ENCODE results near the gene OTOR. TPM values are rescaled to one million over a fixed set of nuclear protein-coding genes. Genes with fewer than 3 reads are reported as not detected.

OTOR gene
- not detected for total RNA-seq
- long read RNA-seq, result 0 reads

- no peak for ATAC-seq
- intact Hi-C loops (cut with DNase I, micrococcal nuclease), result no loop called here
These were observed at the start of gene OTOR for GRCh38 chr20:16748308-16748900. Gene OTOR (plus strand): TSS chr20:16748358. CDS start chr20:16748402, 44 bp downstream.

GRCh38 chr20:16699293-16699692 is 48.9 kb upstream of the OTOR start:
- ATAC-seq (no peak), DNase-seq (no peak)
- intact Hi-C loops (cut with DNase I, micrococcal nuclease), result no loop called here

More at GRCh38 chr20:16748308-16748900, at the start of gene OTOR:
- no peak for DNase-seq

DNA sequence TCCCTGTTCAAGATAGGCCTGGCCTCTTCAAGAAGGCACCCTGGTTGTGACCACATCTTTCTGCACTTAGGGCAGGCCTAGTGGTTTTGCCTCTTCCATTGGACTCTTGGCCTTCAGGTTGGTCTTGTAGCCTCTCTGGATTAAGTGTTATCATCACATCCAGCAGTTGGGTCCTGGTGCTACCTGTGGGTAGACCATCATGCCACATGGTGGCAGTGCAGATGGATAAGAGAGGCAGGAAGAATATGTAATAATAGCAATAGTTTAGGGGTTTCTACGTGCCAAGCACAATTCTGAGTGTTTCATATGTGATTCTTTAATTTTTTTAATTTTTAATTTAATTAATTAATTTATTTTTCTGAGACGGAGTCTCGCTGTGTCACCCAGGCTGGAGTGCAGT is 46.9 kb upstream of the OTOR start:
- ATAC-seq (peak; percentile 50), DNase-seq (peak in 1 of 2 donors; percentile 22)
- intact Hi-C loops (cut with DNase I, micrococcal nuclease), result no loop called here

- intact Hi-C loops (cut with DNase I, micrococcal nuclease), result no loop called here
- no peak for DNase-seq
- no peak for ATAC-seq
These were observed 44.6 kb upstream of the OTOR start for GRCh38 chr20:16703570-16703969.

DNA sequence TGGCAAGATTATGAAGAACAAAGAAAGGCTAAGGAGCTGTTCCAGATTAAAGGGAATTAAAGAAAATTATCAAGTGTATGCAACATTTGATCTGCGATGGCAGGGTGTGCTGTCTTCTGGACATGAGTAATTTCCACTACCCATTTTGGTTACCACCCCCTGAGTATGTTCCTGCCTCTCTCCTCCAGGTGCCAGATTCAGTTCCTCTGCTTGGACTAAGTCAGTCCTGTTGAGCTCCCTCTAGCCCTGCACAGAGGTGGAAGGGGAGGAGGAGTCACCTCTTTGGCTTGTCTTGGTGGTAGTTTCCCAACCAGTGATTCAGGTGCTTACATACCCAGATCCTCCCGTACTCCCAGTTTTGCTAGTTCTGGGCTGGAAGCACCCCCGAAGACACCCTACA is 40.5 kb upstream of the OTOR start:
- intact Hi-C loops (cut with DNase I, micrococcal nuclease), result no loop called here
- DNase-seq (no peak), ATAC-seq (no peak)

DNA sequence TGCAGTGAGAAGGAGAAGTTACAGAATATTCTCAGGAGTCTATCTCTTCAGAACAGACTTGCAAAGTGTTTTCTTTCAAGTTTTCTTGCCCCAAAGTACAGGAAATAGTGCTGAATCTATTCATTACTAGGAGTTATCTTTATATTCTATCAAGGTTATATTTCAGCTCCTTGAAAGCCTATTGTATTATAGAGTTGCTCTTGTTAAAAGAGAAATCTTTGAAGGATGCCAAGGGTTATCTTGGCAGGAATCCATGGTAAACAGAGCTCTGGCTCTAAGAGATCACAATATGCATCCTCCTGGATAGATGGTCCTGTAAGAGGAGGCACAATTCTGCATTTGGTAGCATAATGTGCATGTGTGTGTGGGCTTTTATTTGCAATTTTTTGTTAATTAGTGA is 39.6 kb upstream of the OTOR start:
- intact Hi-C loops (cut with DNase I, micrococcal nuclease), result no loop called here
- DNase-seq, result no peak
- ATAC-seq, result no peak

GRCh38 chr20:16709017-16709416 is 39.1 kb upstream of the OTOR start:
- ATAC-seq, result no peak
- intact Hi-C loops (cut with DNase I, micrococcal nuclease), result no loop called here
- DNase-seq, result no peak

DNA sequence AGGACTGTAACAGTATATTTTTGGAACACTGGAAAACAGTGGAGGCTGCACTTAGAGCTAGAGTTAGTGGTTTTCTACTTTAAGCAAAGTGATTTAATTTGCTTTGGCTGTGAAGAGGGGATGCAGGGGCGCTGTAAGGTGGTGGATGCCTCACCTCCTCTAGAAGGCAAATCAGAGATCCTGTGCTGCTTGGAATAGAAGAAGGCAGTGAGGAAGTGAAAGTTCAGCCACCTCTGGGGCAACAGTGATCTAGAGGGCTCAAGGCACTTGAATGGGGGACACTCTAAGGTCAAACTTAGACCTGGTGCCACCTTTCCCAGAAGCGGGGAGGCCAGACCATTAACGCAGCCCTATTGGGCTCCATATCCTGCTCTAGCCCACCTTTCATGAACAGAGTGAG is 37.4 kb upstream of the OTOR start:
- DNase-seq (no peak), ATAC-seq (no peak)
- intact Hi-C loops (cut with DNase I, micrococcal nuclease), result no loop called here

DNA sequence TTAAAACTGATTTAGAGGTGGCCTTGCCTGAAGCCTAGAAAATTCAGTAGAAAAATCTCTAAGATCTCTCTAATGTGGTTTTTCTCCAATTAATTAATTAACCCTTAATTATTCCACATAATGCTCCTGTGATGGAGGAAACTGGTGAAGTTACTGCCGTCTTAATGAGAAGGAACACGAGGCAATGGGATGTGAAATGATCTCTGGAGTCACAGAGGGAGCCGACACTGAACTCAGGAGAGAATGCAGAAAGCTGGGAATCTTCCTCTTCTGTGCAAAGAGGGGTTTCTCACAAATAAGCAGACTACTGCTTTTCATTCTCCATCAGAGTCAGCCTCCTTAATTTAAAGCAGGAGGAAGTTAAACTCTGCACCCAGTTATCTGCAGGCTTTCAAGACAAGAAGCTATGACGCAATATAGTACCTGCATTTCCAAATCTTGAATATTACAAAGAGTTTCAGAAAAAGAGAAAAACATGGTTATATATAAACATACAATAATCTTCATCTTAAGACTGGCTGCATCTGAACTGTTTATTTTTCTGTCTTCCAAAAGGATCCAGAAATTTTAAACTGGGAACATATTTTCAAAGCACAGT is 36.4 kb upstream of the OTOR start:
- intact Hi-C loops (cut with DNase I, micrococcal nuclease), result no loop called here
- no peak for DNase-seq
- no peak for ATAC-seq

DNA sequence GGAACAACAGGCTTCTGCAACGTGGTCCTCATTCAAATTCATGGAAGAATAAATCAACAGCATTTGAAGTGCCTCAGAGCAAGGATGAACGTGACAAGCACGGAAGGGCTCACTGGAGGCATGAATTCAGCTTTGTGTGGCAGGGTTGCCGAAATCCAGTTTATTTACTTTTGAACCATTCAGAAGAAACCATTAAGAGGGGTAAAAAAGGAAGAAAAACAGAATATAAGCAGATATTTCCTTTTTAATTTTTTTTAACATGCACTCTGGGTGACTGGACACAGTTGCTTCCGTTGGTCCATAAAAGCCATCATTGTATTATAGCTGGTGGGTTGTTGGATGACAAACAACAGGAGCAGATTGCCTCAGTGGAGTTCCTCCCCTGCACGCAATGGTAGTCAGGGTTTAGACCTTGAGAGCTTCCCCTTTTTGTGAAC is 35.6 kb upstream of the OTOR start:
- ATAC-seq (no peak), DNase-seq (no peak)
- intact Hi-C loops (cut with DNase I, micrococcal nuclease), result no loop called here

GRCh38 chr20:16713066-16713465 is 35.1 kb upstream of the OTOR start:
- intact Hi-C loops (cut with DNase I, micrococcal nuclease), result no loop called here
- DNase-seq (no peak), ATAC-seq (no peak)

- no peak for DNase-seq
- ATAC-seq, result no peak
- intact Hi-C loops (cut with DNase I, micrococcal nuclease), result no loop called here
These were observed 33.9 kb upstream of the OTOR start for GRCh38 chr20:16714242-16714641.

DNA sequence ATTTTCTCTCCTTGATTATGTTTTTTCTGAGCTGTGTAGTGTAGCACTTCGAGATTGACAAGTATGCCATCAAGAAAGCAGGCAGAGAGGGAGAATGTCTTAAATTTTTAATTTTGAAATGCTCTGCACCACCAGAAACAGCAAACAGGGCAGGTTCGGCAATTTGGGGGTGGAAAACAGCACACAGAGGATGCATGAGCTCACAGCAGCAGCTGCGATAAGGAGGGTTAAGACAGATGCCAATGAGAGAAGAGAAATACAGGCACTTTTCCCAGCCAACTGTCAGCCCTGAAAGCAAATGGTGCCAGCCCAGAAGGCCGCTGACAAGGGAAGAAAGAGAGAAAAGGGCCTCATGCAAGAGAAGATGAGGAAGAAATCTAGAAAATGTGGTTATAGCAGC is 33.4 kb upstream of the OTOR start:
- DNase-seq (no peak), ATAC-seq (no peak)
- intact Hi-C loops (cut with DNase I, micrococcal nuclease), result no loop called here

DNA sequence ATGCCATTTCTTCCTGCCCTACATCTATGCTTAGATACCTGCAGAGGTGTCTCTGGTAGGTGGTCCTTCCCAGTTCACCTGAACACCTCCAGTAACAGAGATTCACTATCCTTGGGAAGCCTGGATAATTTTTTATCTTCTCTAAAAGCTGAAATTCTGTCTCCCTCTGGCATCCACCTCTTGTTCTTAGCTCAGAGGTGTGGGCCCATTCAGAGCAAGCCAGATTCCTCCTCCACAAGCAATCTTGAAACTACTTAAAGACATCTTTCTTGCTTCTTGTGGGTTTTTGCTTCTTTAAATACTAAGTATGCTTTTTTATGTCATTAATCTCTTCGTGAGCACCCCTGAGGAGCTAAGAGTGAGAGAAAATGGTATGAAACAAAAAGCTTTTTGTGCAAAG is 28.7 kb upstream of the OTOR start:
- DNase-seq, result no peak
- intact Hi-C loops (cut with DNase I, micrococcal nuclease), result no loop called here
- ATAC-seq, result no peak

GRCh38 chr20:16729080-16729479 is 19.1 kb upstream of the OTOR start:
- ATAC-seq, result no peak
- no peak for DNase-seq
- intact Hi-C loops (cut with DNase I, micrococcal nuclease), result no loop called here

- peak; percentile 100 for ATAC-seq
- intact Hi-C loops (cut with DNase I, micrococcal nuclease), result loop anchor here in 1 of 2 donors (10.0 kb wide), 1 partner anchor 155 kb away; the partner anchor contains the start of gene KIF16B
These were observed 18.3 kb upstream of the OTOR start, which contains the start of gene SNRPB2 for GRCh38 chr20:16729565-16730460. Gene SNRPB2 (plus strand): TSS chr20:16730026. CDS start chr20:16731703, 1,677 bp downstream.

GRCh38 chr20:16732506-16733152 is 15.5 kb upstream of the OTOR start:
- intact Hi-C loops (cut with DNase I, micrococcal nuclease), result loop anchor here in 1 of 2 donors (10.0 kb wide), 1 partner anchor 158 kb away; the partner anchor contains the start of gene KIF16B
- DNase-seq (no peak), ATAC-seq (no peak)

More at GRCh38 chr20:16729565-16730460, 18.3 kb upstream of the OTOR start, which contains the start of gene SNRPB2:
- peak; percentile 94 for DNase-seq

DNA sequence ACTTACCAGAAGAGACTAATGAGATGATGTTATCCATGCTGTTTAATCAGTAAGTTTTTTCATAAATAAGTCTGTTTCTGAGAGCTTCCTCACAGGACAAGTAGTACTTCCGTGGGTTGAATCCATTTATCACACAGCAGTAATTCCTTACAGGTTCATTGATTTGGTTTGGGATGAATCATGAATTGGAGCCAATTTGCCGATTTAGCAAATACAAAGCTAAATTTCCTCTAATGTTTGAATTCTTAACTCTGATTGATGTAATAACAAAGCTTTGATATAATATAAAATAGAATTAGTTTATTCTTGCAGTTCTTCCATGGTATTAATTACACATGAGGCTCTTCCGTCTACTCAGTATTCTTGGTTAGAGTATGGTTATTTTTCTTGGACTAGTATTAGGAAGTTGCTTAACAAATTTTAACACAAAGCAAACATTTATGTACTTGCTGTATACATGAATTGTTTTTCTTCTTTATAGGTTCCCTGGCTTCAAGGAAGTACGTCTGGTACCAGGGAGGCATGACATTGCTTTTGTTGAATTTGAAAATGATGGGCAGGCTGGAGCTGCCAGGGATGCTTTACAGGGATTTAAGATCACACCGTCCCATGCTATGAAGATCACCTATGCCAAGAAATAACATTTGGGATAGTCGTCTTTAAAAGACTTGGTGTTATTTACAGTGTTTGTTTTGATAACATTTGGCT is 7.6 kb upstream of the OTOR start:
- intact Hi-C loops (cut with DNase I, micrococcal nuclease), result no loop called here
- no peak for ATAC-seq

More for the DNA sequence above, 7.6 kb upstream of the OTOR start:
- no peak for DNase-seq
